Gastrocnemius medialis (tissue), 4 donors: ENCODE results near the gene LGALS8.

Experiments used
- CTCF ChIP-seq, 5 experiments: fragments of 450-650 bp in 3 of 5; fragments of 200-600 bp in 2 of 5; sonication (generic) in 2 of 5; IDR thresholded peaks in 4 of 5; conservative IDR thresholded peaks in 1 of 5; 1 replicate in 4 of 5; 2 replicates in 1 of 5; pipeline ENCODE4 v1.5.1; 2016 to 2019; ENCODE audit warnings: antibody characterized with exemption in 5 of 5, mild to moderate bottlenecking in 3 of 5, moderate library complexity in 3 of 5
- POLR2A ChIP-seq, 2 donors: fragments of 450-650 bp; IDR thresholded peaks; one replicate each; pipeline ENCODE4 v1.6.1; 2017; ENCODE audit warnings: antibody characterized with exemption in 2 of 2, mild to moderate bottlenecking in 2 of 2, moderate library complexity in 2 of 2

- no peak for TF ChIP-seq CTCF (IDR thresholded peaks at IDR 0.05 in 4 of 5, conservative IDR thresholded peaks at IDR 0.05 in 1 of 5)
- no peak for TF ChIP-seq POLR2A (IDR thresholded peaks at IDR 0.05)
Measured at GRCh38 chr1:236515443-236515958, 8.3 kb upstream of the LGALS8 start.
